GM12872 (cell line): Measurements from ENCODE around the gene DYNLT2.

Experiments used
- CTCF ChIP-seq: IDR thresholded peaks from 3 replicates; pipeline ENCODE4 v1.5.1; 2011; ENCODE audit warnings: low read depth, mild to moderate bottlenecking, low read length, moderate library complexity; ENCODE audit not compliant: insufficient read depth

Gene DYNLT2

GRCh38 chr6:169752074-169752623 is 777 bp upstream of the DYNLT2 start:
- no peak for TF ChIP-seq CTCF

- TF ChIP-seq CTCF: no peak
These were observed 4.8 kb downstream of the DYNLT2 start for GRCh38 chr6:169746556-169746955.

GRCh38 chr6:169745405-169745804 is 6.0 kb downstream of the DYNLT2 start:
- TF ChIP-seq CTCF: no peak

- no peak for TF ChIP-seq CTCF
These were observed 10.0 kb downstream of the DYNLT2 start for GRCh38 chr6:169741344-169741743.

- TF ChIP-seq CTCF: no peak
These were observed 12.3 kb downstream of the DYNLT2 start for GRCh38 chr6:169738976-169739529.

GRCh38 chr6:169738204-169738975 is 13.0 kb downstream of the DYNLT2 start:
- no peak for TF ChIP-seq CTCF

GRCh38 chr6:169729961-169730360 is 21.4 kb downstream of the DYNLT2 start:
- TF ChIP-seq CTCF: no peak
